Activated CD4-positive, alpha-beta T cell treated with anti-CD3 and anti-CD28 coated beads, Interleukin-2, amount 50 U/mL, for 24 hours (primary cell): ENCODE results near the gene PTPRD.
"Not testable (repeated sequence)": the region's sequence is repeated elsewhere in the genome, so short reads cannot be mapped to it uniquely, and the experiment has no call there.

Experiments
- DNase-seq, 2 donors: peaks; one replicate each; pipeline ENCODE4 v3.0.0-alpha.2; 2020; ENCODE audit warnings: low read depth in 1 of 2, low spot score in 1 of 2

The PTPRD gene

DNA sequence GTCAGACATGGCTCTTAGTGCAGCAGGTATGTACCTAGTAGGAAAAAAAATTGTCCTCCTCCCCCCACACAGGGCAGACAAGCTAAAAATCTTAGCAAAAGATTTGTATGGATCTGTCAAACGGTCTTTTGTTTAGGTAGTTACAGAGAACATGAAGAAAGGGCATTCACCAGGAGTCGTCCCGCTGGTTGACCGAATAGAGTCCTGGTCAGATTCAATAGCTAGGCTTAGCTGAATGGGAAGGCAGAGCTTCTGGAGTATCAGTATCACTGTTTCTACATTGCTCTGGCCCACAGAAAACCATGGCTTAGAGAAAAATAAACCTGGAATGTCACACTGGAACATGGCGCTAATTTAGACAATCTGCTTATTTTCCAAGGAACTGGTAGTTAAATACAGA lies 642.3 kb downstream of the PTPRD start:
- DNase-seq: no peak

DNA sequence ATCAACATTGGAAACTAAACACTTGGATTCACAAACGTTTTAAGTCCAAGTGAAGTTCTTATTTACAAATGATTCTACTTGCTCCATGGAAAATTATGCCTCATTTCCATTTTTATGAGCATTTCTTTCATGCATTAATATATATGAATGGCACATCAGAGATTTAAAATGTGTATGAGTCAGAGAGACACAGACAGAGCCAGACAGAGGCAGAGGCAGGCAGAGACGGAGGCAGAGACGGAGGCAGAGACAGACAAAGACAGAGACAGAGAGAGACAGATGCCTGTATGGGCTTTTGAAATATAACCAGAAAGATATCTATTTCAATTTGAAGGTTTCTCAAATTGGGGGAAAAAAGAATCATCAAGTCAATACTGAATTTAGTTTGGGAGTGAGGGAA lies 649.0 kb downstream of the PTPRD start:
- DNase-seq: no peak

DNA sequence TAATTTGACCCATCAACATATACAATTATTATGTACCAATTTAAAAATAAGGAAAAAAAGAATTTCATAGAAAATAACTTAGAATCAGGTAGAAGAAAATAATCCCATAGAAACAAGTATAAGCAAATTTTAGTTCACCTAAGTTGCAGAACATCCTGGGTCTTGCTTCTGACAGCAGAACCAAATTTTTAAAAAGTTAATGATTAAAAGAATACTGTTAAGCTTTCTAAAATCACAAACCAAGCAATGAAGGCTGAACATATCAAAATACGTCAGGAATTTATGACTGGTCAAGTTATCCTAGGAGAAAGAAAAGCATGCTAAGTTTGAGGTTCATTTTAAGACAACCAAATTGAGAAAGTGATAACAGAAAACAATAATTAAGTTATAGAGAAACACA lies 650.9 kb downstream of the PTPRD start:
- no peak for DNase-seq

DNA sequence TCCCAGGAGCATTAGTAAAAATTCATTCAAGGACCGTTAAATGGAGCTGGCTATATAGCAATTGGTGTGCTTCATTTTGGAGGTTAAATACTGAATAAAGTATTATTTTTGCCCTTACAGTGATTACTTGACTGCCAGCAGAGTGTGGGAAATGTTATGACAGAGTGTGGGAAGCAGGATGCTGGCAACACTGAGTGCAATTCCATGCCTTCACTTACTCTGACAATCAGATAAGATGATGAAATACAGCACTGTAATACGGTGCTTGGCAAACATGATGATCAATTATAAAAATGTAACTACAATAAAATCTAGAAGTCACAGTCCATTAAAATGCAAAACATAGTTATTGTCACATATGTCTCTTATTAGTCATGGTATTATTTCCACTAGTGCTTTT lies 651.3 kb downstream of the PTPRD start:
- no peak for DNase-seq

DNA sequence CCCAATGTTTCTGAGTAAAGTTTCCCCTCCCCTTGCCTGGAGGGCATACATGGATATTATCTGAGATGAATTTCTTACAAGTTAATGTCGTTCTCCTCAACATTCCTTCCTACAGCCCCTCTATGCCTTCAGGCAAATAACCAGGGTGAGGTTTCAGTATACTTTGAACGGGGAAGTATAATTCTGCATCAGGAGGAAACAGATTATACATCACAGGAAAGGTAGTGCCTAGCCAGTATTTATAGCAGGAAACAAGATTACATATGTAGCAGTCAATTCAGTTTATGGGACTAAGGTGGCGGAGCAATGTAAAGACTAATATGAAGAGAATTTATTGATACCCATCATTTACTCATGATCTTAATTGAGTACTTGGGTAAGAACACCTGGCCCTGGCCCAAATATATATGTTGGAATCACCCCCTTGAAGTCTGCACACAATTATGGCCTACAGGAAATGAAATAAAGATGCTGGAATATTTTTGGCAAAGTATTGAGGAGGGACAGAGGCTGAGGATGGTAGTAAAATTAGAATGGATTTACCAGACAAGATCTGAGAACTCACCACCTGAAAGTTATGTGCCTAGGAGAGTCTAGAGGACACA lies 661.1 kb downstream of the PTPRD start:
- no peak for DNase-seq

DNA sequence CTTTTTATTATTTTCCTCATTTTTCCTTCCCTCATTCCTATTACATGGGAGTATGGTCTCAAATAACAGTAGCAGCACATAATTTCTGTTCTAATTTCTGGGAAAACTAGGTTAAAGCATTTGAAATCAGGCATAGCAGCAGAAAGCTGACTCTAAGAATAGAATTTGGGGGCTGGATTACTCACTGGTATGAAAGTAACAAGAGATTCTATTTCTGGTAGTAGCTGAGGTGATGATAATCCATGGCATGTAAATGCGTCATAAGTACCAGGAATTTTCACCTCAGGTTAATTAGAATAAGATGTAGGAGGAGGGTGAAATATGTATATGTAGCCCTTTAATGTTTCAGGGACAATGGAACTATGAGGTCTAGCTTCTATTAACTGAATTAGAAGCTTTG lies 662.0 kb downstream of the PTPRD start:
- DNase-seq: no peak

DNA sequence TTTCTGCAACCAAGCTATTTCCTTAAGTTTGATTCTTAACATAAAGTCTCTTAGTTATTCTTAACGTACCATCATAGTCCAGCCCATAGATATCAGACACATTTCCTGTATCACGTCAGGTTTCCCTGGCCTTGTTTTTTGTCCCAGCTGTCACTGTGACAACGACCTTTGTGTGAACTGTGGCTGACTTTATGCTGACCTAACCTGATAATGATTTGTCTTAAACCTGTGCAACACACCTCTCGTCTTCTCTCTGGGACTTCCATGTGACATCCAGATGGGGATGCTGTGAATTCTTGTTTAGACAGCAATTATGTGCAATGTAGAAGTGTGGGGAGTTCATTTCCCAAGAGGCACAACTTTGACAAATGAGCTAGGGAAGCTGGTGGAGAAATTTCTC lies 662.8 kb downstream of the PTPRD start:
- DNase-seq: no peak

DNA sequence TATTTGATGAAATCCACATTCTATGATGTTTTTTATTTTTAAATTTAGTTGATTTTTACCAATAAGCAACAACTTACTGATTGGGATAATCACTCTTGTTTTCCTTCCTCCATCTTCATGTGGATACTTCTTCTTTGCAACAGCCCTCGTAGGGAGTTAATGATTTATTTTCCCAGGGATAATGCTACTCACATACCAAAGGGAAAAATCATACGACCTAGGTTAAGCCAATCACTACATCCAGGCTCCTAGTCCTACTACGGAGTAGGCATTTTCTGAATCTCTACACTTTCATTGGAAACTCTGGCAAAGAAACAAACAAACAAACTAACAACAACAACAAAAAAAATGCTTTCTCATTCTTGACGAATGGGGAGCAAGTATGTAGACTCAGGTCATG lies 663.4 kb downstream of the PTPRD start:
- no peak for DNase-seq

DNA sequence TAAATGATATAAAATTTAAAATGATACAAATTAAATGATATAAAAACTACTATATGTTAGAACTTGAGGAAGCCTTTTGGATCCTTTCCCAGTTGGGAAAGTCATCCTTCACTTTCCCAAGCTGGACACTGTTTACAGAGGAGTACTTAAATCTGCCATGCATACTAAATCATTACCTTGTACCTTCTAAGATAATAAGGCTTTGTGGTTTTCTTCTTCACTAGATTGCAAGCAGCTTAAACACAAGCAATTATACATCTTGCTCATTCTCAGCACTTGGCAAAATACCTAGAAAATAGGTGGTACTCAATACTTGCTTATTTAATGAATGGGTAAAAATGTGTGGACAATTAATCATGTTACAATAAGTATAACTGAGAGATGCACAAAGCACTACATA lies 666.8 kb downstream of the PTPRD start:
- DNase-seq: no peak

DNA sequence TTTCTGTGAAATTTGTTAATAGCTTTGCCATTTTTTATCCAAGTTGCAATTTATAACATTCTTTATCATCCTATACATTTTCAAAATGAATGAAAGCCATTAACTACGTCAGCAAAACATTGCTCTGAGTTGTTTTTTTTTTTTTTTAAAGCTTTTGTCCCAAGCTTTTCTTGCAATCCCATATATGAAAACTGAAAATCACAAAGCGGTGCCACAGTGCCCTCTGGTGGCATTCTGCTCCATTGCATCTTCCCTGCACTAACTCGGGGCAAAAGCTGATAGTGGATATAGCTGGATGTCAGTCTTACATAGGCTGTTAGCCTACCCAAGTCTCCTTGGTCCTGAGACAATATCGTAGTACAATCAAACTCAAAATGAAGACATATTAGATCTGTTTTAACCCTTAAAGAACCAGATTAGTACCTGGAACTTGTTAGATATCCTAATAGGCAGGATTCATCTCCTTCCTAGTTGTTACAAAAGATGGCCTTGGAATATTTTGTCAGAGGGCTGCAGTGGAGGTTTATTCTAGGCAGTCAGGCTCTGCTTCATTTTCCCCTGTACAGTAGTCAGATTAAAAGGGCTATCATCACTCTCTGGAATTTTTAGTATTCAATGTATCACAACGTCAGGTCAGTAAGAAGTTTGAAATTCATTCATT lies 669.9 kb downstream of the PTPRD start:
- peak; percentile 17 to 21 for DNase-seq

DNA sequence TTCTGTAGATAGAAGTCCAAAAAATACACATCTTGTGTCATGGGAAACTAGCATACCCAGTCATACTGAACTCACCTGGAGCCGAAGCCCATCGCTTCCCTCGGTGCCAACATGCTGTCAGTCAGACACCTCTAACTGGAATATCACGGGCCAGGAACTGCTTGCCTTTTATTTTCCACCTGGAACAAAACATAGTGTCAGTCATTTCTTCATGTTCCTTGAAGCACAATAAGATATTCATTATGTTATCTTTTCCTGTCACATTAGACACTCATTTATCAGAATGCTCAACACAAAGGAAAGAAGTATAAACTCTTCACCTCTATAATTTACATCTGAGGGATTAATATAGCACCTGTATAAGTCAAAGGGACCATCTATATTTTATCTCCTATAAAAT lies 674.4 kb downstream of the PTPRD start:
- no peak for DNase-seq

DNA sequence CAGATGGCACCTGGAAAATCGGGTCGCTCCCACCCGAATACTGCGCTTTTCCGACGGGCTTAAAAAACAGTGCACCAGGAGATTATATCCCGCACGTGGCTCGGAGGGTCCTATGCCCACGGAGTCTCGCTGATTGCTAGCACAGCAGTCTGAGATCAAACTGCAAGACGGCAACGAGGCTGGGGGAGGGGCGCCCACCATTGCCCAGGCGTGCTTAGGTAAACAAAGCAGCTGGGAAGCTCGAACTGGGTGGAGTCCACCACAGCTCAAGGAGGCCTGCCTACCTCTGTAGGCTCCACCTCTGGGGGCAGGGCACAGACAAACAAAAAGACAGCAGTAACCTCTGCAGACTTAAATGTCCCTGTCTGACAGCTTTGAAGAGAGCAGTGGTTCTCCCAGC lies 681.3 kb downstream of the PTPRD start:
- DNase-seq: not testable (repeated sequence)

DNA sequence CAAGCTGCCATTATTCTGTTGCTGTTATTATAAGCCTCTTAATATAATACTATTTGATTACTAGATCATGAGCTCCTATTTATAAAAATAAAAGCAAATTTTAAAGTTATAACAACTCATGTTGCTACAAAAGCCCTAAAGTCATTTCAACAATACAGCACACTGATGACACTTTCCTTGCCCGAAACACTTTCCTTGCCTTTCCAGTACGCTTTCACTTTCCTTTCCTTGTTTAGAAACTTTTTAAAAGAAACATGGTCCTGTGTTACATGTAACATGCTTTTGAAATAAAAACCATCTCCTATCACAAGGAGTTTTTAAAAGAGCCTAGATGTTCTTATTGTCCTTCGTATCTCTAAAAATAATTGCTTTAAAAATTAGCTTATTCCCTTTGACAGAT lies 688.4 kb downstream of the PTPRD start:
- DNase-seq: no peak

DNA sequence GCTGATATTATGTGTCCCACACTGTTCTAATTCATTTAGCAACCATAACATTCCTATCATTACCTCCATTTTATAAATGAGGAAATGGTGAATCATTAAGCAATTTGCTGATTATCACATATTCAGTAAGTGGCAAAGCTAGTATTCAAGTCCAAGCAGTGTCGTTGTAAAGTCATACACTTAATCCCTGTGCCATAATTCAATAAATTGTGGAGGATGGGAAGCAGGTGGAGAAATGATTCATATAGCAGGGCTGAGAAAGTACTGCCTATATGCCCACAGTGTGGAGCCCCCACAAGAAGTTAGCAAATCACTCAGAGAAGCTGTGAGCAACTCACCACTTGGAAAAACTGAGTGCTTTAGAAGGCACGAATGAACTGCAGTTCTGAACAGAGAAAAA lies 691.0 kb downstream of the PTPRD start:
- DNase-seq: no peak

DNA sequence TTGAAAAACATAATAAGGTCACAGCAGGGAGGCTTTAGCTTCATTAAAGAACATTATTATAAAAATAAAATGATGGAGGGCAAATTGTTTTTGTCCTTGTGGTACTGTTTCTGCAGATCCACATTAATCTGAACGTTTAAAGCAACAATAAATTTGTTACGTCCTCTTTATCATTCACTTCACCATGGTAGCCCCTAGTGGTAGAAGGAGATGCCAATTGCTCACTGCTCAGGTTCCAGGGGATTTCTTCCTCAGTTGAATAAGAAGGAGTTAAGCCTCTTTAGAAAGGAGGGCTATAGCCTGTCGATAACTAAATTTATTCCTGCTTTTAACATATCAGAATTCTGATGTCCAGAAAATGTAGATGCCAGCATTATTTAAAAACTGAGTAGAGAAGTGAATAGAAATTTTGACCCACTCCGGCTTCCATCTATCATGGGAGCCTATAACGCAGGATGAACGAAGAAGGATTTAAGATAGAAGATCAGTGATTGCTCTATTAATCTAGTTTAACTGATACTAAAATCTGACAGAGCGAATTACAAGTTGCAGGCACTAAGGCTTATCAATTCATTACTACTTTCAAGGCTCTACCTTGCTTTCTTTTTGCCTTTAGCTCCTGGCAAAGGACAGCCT lies 692.3 kb downstream of the PTPRD start:
- DNase-seq: no peak

DNA sequence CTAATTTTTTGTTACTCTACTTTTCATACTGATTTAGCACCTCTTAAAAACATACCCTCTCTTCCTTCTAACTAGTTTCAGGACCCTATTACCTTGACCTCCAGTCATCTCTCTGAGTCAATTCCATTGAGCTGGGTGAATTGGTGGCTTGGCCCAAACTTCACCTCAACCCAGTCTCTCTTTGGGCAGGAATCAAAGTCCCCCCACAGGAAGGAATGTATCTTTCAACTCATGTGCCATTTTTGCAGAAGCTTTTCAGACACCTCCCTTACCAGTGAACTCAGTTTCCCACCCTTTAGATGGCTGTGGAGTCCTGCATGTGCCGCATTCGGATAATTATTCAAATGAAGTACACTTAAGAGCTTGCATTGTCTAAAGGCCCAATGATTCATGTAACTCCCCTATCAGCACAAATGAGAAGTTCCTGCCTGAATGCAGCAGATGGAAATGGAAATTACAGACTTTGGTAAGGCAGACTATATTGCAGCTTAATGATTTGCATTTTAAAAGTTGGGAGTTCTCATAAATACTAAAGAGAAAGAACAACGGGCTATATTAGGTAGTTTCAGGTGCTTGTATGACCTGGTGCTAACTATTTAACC lies 693.5 kb downstream of the PTPRD start:
- no peak for DNase-seq

DNA sequence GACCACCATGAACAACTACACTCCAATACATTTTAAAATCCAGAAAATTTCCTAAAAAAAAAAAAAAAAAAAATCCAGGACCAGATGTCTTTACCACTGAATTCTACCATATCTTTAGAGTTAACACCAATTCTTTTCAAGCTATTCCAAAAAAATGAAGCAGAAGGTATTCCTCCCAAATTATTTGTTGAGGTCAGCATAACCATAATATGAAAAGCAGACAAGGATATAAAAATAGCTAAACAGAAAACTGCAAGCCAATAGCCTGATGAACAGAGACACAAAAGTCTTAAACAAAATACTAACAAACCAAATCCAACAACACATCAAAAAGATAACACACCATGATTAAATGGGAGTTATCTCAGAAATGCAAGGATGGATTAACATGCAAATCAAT lies 695.4 kb downstream of the PTPRD start:
- DNase-seq: no peak

DNA sequence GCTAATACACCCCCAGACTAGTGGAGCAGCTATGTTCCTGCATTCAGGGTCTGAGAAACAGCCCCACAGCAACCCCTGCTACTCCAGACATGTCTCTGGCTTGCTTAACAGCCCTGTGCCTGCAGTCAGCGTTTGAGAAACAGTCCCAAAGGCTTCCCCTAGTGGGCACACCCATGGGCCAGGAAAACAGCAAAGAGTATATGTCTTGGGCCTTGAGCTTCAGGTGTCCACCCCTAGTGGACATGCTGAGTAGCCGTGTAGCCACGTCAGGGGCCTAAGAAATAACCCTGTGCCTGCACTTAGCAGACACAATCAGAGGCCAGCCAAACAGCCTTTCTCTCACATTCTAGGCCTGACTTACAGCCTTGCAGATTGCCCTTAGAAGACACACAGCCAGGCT lies 698.6 kb downstream of the PTPRD start:
- DNase-seq: no peak

DNA sequence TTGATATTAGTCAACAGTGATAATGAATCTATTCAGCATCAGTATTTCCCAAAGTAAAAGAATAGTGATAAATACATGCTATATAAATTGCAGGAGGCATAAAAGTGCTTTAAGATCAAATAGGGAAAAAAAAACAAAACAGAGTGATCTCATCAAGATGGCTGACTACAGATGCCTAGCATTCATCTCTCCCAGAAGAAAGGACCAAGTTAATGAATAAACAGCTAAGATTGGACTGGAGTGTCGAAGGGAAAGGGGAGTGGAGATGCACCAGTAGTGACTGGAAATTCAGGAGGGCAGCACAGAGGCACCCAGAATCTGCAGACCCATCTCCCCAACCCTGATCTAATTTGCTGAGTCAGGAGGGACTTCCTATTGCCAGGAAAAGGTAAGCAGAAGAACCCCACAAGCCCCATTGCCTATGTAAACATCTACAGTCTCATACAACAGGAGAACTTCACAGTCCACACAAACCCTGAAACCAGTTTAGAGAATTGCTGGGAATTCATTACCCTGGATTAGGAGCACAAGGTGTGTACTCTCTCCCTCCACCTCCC lies 699.4 kb downstream of the PTPRD start:
- no peak for DNase-seq

DNA sequence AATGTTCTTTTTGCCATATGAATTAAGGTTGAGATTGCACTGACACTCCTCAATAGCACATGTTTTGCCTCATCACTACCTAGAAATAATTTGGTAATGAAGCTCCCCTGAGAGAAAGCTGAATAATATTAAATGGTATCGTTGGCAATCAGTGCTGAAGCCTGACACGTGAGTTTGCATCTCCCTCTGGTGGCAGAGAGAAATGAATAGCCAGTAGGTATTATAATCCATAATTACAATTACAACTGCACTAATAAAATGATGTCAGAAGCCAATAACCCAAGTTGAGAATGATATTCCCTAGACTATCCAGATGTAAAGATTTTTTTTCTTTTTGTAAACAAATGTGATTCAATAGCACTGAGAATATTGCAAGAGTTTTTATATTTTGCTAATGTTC lies 700.3 kb downstream of the PTPRD start:
- no peak for DNase-seq

DNA sequence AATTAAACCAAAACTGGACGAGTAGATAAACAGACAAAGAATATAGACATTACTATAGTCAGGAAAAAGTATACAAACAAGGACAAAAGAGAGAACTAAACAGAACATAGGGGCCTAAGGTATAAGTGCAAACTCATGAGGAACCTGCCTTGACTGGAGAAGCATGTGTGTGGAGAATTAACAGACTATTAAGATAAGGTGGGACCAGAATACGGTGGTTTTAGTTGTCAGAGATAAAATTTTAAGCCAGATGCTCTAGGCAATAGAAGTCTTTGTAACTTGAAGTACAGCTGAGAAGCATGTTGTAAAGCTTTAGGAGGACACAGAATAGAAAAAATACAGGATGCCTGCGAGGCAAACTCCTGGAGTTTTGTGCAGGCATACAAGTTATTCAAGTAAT lies 707.1 kb downstream of the PTPRD start:
- DNase-seq: no peak

DNA sequence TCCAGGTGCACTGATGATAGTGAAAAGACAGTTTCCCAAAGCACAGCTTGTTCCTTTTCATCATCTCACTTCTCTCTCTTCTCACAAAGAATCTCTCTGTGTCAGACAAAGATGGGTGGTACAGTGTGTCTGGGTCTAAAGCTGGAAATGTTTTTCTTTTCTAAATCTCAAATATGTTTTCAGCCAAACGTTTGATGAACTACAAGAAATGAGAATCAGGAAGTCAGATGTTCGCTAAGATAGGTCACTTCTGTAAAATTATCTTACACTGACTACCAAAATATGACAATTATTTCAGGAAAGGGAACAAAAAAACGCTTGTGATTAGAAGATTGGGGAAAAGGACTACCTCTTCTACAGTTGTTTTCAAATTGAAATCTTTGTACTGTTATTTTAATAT lies 708.8 kb downstream of the PTPRD start:
- DNase-seq: no peak
